Esophagus muscularis mucosa (tissue), 4 donors: ENCODE measurements around the gene CRY1. TPM values are rescaled to one million over a fixed set of nuclear protein-coding genes. Genes with fewer than 3 reads are reported as not detected.
A peak's percentile ranks its signal among the peaks of the same experiment; 100 is the strongest.

Experiments
- DNase-seq: peaks from one replicate; pipeline ENCODE4 v3.0.0-alpha.2; 2017; ENCODE audit errors: extremely low spot score
- H3K27ac ChIP-seq, 4 donors: fragments of 200-600 bp; sonication (generic); replicated peaks in 1 of 4; 1 replicate in 3 of 4; 2 replicates in 1 of 4; pipeline ENCODE4 v1.5.1; 2016 to 2019; ENCODE audit warnings: mild to moderate bottlenecking in 1 of 4
- H3K27me3 ChIP-seq, 4 donors: fragments of 200-600 bp; sonication (generic); one replicate each; pipeline versions ENCODE4 v1.5.1 to v1.6.0; 2016 to 2019
- H3K36me3 ChIP-seq, 4 donors: fragments of 200-600 bp; sonication (generic); one replicate each; pipeline ENCODE4 v1.5.1; 2016 to 2019
- H3K4me1 ChIP-seq, 4 donors: fragments of 200-600 bp; sonication (generic); one replicate each; pipeline ENCODE4 v1.5.1; 2016 to 2019
- H3K4me3 ChIP-seq, 4 donors: fragments of 200-600 bp; sonication (generic); 1 replicate in 2 of 4; 2 replicates in 2 of 4; pipeline ENCODE4 v1.5.1; 2016 to 2019; ENCODE audit warnings: mild to moderate bottlenecking in 4 of 4, moderate library complexity in 1 of 4
- H3K9me3 ChIP-seq, 4 donors: fragments of 200-600 bp; sonication (generic); 1 replicate in 3 of 4; 2 replicates in 1 of 4; pipeline ENCODE4 v1.5.1; 2016 to 2019
- EP300 ChIP-seq: sonication (generic); formaldehyde crosslinking; IDR thresholded peaks from one replicate; pipeline ENCODE4 v1.6.1; 2017; ENCODE audit warnings: antibody characterized with exemption
- POLR2A ChIP-seq: fragments of 450-650 bp; IDR thresholded peaks from one replicate; pipeline ENCODE4 v1.6.1; 2017; ENCODE audit warnings: antibody characterized with exemption, moderate library complexity, mild to moderate bottlenecking, low read depth
- POLR2AphosphoS5 ChIP-seq, 2 donors: sonication (generic); formaldehyde crosslinking; IDR thresholded peaks; one replicate each; pipeline ENCODE4 v1.6.1; 2017; ENCODE audit warnings: antibody characterized with exemption in 2 of 2
- WGBS: methylation state at CpG from one replicate; pipeline ENCODE4 v1.1.5; 2018; 5-methylcytosine and 5-hydroxymethylcytosine counted together
- intact Hi-C: fragments of 100-400 bp; cut with DNase I; formaldehyde crosslinking; loops from one replicate; pipeline ENCODE4 v1.15.1; 2023
- total RNA-seq, 4 donors: library from RNA; depleted of rRNA; stranded (reverse); fragments of >200 nt; gene quantifications; one replicate each; pipeline versions ENCODE4 v1.1.0 to v1.2.1, GENCODE V29; 2016
- TF ChIP-seq, protein P1 (sequence below), 3 experiments: fragments of 200-600 bp in 2 of 3; fragments of 450-650 bp in 1 of 3; sonication (generic) in 2 of 3; IDR thresholded peaks; one replicate each; pipeline ENCODE4 v1.5.1; 2017 to 2019; ENCODE audit warnings: antibody characterized with exemption in 3 of 3, mild to moderate bottlenecking in 2 of 3, moderate library complexity in 1 of 3

The CRY1 gene
- total RNA-seq, 4 donors from 2014 or later, result 29.1 to 42.9 (median 34.9) TPM

- Histone ChIP-seq H3K27ac (no peak overlapping the region), H3K36me3 (peaks cover 6 to 51% (median 39%) of the 10 kb centered on the region in 4 donors), H3K4me3 (no peak overlapping the region), H3K27me3 (no peaks in the 10 kb centered on the region), H3K9me3 (no peaks in the 10 kb centered on the region), H3K4me1 (peaks cover 20 to 39% (median 30%) of the 10 kb centered on the region in 4 donors)
- DNase-seq, result no peak
- intact Hi-C loops, result no loop called here
- 88% methylated on average over 2 of the region's 2 CpGs for WGBS
- no peak for TF ChIP-seq EP300
- TF ChIP-seq POLR2AphosphoS5 (IDR thresholded peaks at IDR 0.05), result no peak
- TF ChIP-seq POLR2A, result no peak
- TF ChIP-seq, protein P1, sequence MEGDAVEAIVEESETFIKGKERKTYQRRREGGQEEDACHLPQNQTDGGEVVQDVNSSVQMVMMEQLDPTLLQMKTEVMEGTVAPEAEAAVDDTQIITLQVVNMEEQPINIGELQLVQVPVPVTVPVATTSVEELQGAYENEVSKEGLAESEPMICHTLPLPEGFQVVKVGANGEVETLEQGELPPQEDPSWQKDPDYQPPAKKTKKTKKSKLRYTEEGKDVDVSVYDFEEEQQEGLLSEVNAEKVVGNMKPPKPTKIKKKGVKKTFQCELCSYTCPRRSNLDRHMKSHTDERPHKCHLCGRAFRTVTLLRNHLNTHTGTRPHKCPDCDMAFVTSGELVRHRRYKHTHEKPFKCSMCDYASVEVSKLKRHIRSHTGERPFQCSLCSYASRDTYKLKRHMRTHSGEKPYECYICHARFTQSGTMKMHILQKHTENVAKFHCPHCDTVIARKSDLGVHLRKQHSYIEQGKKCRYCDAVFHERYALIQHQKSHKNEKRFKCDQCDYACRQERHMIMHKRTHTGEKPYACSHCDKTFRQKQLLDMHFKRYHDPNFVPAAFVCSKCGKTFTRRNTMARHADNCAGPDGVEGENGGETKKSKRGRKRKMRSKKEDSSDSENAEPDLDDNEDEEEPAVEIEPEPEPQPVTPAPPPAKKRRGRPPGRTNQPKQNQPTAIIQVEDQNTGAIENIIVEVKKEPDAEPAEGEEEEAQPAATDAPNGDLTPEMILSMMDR (IDR thresholded peaks at IDR 0.05), result no peak
These were observed 122.3 kb downstream of the CRY1 start for GRCh38 chr12:106971065-106971464.

DNA sequence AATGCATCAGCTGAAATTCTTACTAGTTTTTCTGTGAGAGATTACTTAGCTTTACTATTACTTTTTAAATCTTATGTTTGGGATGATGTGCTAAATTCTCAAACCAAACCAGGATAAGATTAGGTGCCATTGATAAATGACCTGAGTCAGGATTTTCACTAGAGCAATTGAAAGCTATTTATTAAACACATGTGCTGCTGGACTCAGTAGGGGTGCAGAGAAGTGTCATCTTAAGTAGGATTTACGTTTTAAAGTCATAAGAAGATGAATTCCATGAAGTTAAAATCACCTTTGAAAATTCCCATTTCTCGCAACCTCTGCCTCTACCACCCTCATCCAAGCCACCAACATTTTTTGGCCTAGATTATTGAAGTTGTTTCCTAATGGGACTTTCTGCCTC is 128.8 kb downstream of the CRY1 start:
- Histone ChIP-seq H3K4me1 (peaks cover 3 to 46% (median 22%) of the 10 kb centered on the region in 4 donors), H3K27ac (no peak overlapping the region), H3K36me3 (peaks cover 0 to 39% (median 29%) of the 10 kb centered on the region in 4 donors), H3K9me3 (no peaks in the 10 kb centered on the region), H3K4me3 (no peak overlapping the region), H3K27me3 (no peaks in the 10 kb centered on the region)
- TF ChIP-seq, protein P1 (IDR thresholded peaks at IDR 0.05), result no peak
- TF ChIP-seq POLR2A (no peak), POLR2AphosphoS5 (IDR thresholded peaks at IDR 0.05) (no peak), EP300 (no peak)
- 65% methylated on average over 2 of the region's 2 CpGs for WGBS
- no peak for DNase-seq
- intact Hi-C loops, result no loop called here

DNA sequence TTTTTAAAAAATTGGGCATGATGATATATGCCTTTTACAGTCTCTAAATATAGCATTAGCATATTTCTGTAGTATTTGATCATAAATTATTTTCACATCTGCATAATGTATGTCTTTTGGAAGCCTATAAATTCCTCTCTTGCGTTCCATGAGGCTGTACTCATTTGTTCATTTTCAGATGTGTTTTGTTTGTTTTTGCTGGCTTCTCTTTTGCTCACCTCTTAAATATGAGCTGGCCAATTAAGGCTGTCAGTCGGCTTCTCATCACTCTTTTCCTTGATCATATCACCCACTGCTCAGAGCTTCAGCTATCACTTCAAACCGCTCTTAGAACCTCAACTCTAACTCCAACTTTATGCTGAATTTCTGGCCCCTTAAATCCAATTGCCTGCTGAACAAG is 131.1 kb downstream of the CRY1 start:
- 68% methylated on average over 3 of the region's 3 CpGs for WGBS

GRCh38 chr12:106960443-106960842 is 132.9 kb downstream of the CRY1 start:
- intact Hi-C loops, result no loop called here
- no peak overlapping the region for H3K4me3 ChIP-seq
- no peak overlapping the region for H3K27ac ChIP-seq
- no peak for DNase-seq
- TF ChIP-seq EP300 (no peak), POLR2A (no peak), POLR2AphosphoS5 (IDR thresholded peaks at IDR 0.05) (no peak)
- TF ChIP-seq, protein P1 (IDR thresholded peaks at IDR 0.05), result no peak
- peaks cover 22 to 69% (median 49%) of the 10 kb centered on the region in 4 donors for H3K4me1 ChIP-seq
- peaks cover 0 to 12% (median 6%) of the 10 kb centered on the region in 4 donors for H3K36me3 ChIP-seq
- 86% methylated on average over 3 of the region's 3 CpGs for WGBS
- H3K27me3 ChIP-seq, result no peaks in the 10 kb centered on the region
- no peaks in the 10 kb centered on the region for H3K9me3 ChIP-seq

More for the DNA sequence above, 131.1 kb downstream of the CRY1 start:
- TF ChIP-seq, protein P1 (IDR thresholded peaks at IDR 0.05), result no peak
- TF ChIP-seq POLR2A (no peak), POLR2AphosphoS5 (IDR thresholded peaks at IDR 0.05) (no peak), EP300 (no peak)
- intact Hi-C loops, result no loop called here
- Histone ChIP-seq H3K36me3 (peaks cover 0 to 17% (median 11%) of the 10 kb centered on the region in 4 donors), H3K4me1 (peaks cover 22 to 66% (median 44%) of the 10 kb centered on the region in 4 donors), H3K27me3 (no peaks in the 10 kb centered on the region), H3K4me3 (no peak overlapping the region), H3K9me3 (no peaks in the 10 kb centered on the region), H3K27ac (no peak overlapping the region)
- DNase-seq, result no peak

- H3K27me3 ChIP-seq, result no peaks in the 10 kb centered on the region
- peak overlapping the region; percentile 82 to 95 (median 94) for H3K4me3 ChIP-seq
- no peak for DNase-seq
- H3K27ac ChIP-seq, result peak overlapping the region in 1 of 4 donors; percentile 96
- peaks cover 22 to 56% (median 50%) of the 10 kb centered on the region in 4 donors for H3K4me1 ChIP-seq
- H3K9me3 ChIP-seq, result no peaks in the 10 kb centered on the region
- intact Hi-C loops, result loop anchor here (5.0 kb wide), 2 partner anchors 70 to 135 kb away; partner anchors contain the start of gene CRY1
- TF ChIP-seq EP300, result no peak
- no peak for TF ChIP-seq POLR2AphosphoS5 (IDR thresholded peaks at IDR 0.05)
- TF ChIP-seq POLR2A, result no peak
- TF ChIP-seq, protein P1 (IDR thresholded peaks at IDR 0.05), result no peak
- 14% methylated on average over 1 of the region's 1 CpG for WGBS
- H3K36me3 ChIP-seq, result no peaks in the 10 kb centered on the region
These were observed 135.8 kb downstream of the CRY1 start for GRCh38 chr12:106957583-106957982.
